K562 (cell line): Measurements from ENCODE around the gene AGGF1.
"Not testable (repeated sequence)": the region's sequence is repeated elsewhere in the genome, so short reads cannot be mapped to it uniquely, and the experiment has no call there.

Source experiments
- E2F5 ChIP-seq: sonication (generic); formaldehyde crosslinking; IDR thresholded peaks from 2 replicates; pipeline ENCODE4 v1.8.0; 2022; ENCODE audit warnings: mild to moderate bottlenecking, missing genetic modification reagents
- JUND ChIP-seq, 2 experiments: IDR thresholded peaks; 2 replicates in 1 of 2; 3 replicates in 1 of 2; pipeline ENCODE4 v1.6.1; 2011; ENCODE audit warnings: borderline replicate concordance in 2 of 2, low read depth in 2 of 2, low read length in 2 of 2, improper control_type of control experiment in 1 of 2, missing biosample characterization in 1 of 2, missing genetic modification characterization in 1 of 2, missing genetic modification reagents in 1 of 2
- MYC ChIP-seq, 2 experiments: fragments of 250-450 bp in 1 of 2; sonication (Bioruptor Pico) in 1 of 2; IDR thresholded peaks; 2 replicates each; pipeline versions ENCODE4 v1.5.1 to v1.6.1; 2012 to 2021; ENCODE audit warnings: low read depth in 2 of 2, borderline replicate concordance in 1 of 2, improper control_type of control experiment in 1 of 2, low read length in 1 of 2, mild to moderate bottlenecking in 1 of 2, moderate library complexity in 1 of 2
- USF1 ChIP-seq: sonication (generic); formaldehyde crosslinking; IDR thresholded peaks from 2 replicates; pipeline ENCODE4 v1.9.0; 2022; ENCODE audit warnings: mild to moderate bottlenecking, missing genetic modification reagents
- ZBTB5 ChIP-seq: fragments of 450-650 bp; IDR thresholded peaks from 2 replicates; pipeline ENCODE4 v1.6.1; 2017; ENCODE audit warnings: antibody characterized with exemption
- ZNF121 ChIP-seq: sonication (generic); formaldehyde crosslinking; conservative IDR thresholded peaks from 2 replicates; pipeline ENCODE4 v1.8.0; 2022; ENCODE audit warnings: missing genetic modification reagents

GRCh38 chr5:76993436-76993835 is 36.8 kb upstream of the AGGF1 start:
- TF ChIP-seq JUND (IDR thresholded peaks at IDR 0.05; ENCODE audit: borderline replicate concordance, low read depth, low read length); JUND (tag; IDR thresholded peaks at IDR 0.05; ENCODE audit: borderline replicate concordance, low read depth, low read length); USF1 (CRISPR knock-in tag); ZNF121; MYC (IDR thresholded peaks at IDR 0.05; ENCODE audit: low read depth, low read length); MYC (CRISPR knock-in tag; IDR thresholded peaks at IDR 0.05; ENCODE audit: borderline replicate concordance, low read depth); ZBTB5; E2F5: not testable (repeated sequence)
